ENCODE results near the gene SMIM27. TPM values are rescaled to one million over a fixed set of nuclear protein-coding genes. Genes with fewer than 3 reads are reported as not detected.

Gene SMIM27
- total RNA-seq, 1 experiment from 2014 or later = 8.1 TPM

- TF ChIP-seq, protein P1, sequence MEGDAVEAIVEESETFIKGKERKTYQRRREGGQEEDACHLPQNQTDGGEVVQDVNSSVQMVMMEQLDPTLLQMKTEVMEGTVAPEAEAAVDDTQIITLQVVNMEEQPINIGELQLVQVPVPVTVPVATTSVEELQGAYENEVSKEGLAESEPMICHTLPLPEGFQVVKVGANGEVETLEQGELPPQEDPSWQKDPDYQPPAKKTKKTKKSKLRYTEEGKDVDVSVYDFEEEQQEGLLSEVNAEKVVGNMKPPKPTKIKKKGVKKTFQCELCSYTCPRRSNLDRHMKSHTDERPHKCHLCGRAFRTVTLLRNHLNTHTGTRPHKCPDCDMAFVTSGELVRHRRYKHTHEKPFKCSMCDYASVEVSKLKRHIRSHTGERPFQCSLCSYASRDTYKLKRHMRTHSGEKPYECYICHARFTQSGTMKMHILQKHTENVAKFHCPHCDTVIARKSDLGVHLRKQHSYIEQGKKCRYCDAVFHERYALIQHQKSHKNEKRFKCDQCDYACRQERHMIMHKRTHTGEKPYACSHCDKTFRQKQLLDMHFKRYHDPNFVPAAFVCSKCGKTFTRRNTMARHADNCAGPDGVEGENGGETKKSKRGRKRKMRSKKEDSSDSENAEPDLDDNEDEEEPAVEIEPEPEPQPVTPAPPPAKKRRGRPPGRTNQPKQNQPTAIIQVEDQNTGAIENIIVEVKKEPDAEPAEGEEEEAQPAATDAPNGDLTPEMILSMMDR (IDR thresholded peaks at IDR 0.05 in 2 of 3, conservative IDR thresholded peaks at IDR 0.05 in 1 of 3; ENCODE audit: borderline replicate concordance in 1 of 3, insufficient read depth in 1 of 3, low read depth in 2 of 3, low read length in 2 of 3) = peak; percentile 49 to 59 (median 50); a peak in 5 of 6 replicates
- TF ChIP-seq ELF1 (IDR thresholded peaks at IDR 0.05; ENCODE audit: borderline replicate concordance, low read depth) (no peak), ZFX (IDR thresholded peaks at IDR 0.05) (no peak), EZH2 (IDR thresholded peaks at IDR 0.05) (no peak)
Measured at GRCh38 chr9:32526041-32526706, 26.0 kb upstream of the SMIM27 start, which contains the start of gene RIGI (continued).

- Histone ChIP-seq H3K27ac (ENCODE audit: low read depth, low read length) (peak overlapping the region; percentile 76; the same call in 1 of the 2 replicates), H3K9ac (ENCODE audit: low read length) (peak overlapping the region; percentile 78), H3K27me3 (ENCODE audit: insufficient read depth, low read length) (no peaks in the 10 kb centered on the region), H3K4me1 (ENCODE audit: control insufficient read depth in 1 of 2, insufficient read depth in 2 of 2, low read length in 2 of 2) (peaks cover 11 to 22% of the 10 kb centered on the region in 2 experiments; a peak in 3 of 4 replicates), H3K4me3 (replicated peaks in 1 of 2; ENCODE audit: low read depth in 1 of 2, low read length in 2 of 2) (peak overlapping the region; percentile 76 to 81), H3K9me3 (ENCODE audit: control insufficient read depth in 1 of 2, insufficient read depth in 1 of 2, low read depth in 1 of 2, low read length in 2 of 2) (no peaks in the 10 kb centered on the region), H3K9me2 (ENCODE audit: insufficient read depth) (no peaks in the 10 kb centered on the region), H2AFZ (ENCODE audit: low read depth, low read length, poor library complexity, severe bottlenecking) (peak overlapping the region; percentile 81), H3K4me2 (ENCODE audit: low read length) (peak overlapping the region; percentile 97), H3K36me3 (ENCODE audit: control insufficient read depth in 1 of 2, insufficient read depth in 2 of 2, low read length in 2 of 2) (no peaks in the 10 kb centered on the region), H3K79me2 (ENCODE audit: insufficient read depth, low read length) (peaks cover 21% of the 10 kb centered on the region), H4K20me1 (ENCODE audit: insufficient read depth) (no peaks in the 10 kb centered on the region)
- TF ChIP-seq YY1 (IDR thresholded peaks at IDR 0.05; ENCODE audit: extremely low read depth, insufficient replicate concordance, low read depth, low read length) (no peak), EGR1 (IDR thresholded peaks at IDR 0.05; ENCODE audit: low read depth) (no peak), JUND (IDR thresholded peaks at IDR 0.05) (0 out of 2 replicates have a peak, but pooled peaks have one; percentile 6)
- ChIA-PET RAD21 (ENCODE audit: low non-redundant PET in 1 of 2, low total read pairs in 2 of 2, uncharacterized antibody in 2 of 2, unreplicated experiment in 2 of 2) (interaction anchor here (0.9 to 1.5 kb wide), 4 partner anchors 25 to 147 kb away, joined by 3 to 8 read pairs (median 4); partner anchors contain the start of gene SMIM27 (in 1 of the 2)), CTCF (interaction anchor here (1.0 to 3.3 kb wide), 11 partner anchors 9 to 147 kb away, joined by 3 to 62 read pairs (median 6); partner anchors contain the start of genes ACO1 and TOPORS), POLR2A (interaction anchor here (1.1 to 1.4 kb wide), 2 partner anchors 9 to 148 kb away, joined by 3 to 5 read pairs; no protein-coding TSS in a partner anchor)
- DNase-seq (ENCODE audit: low read depth, low spot score) (no peak), ATAC-seq (no peak)
- no TSS peak for BruUV-seq (replicated peaks)
- intact Hi-C loops (cut with micrococcal nuclease) = loop anchor here (1.0 to 2.0 kb wide), 3 partner anchors 46 to 147 kb away; partner anchors contain the start of genes ACO1 and NDUFB6
Measured at GRCh38 chr9:32526707-32527048, 25.4 kb upstream of the SMIM27 start.
